ENCODE results near the gene CSF3.
"Not testable (repeated sequence)": the region's sequence is repeated elsewhere in the genome, so short reads cannot be mapped to it uniquely, and the experiment has no call there.

CSF3 gene

DNA sequence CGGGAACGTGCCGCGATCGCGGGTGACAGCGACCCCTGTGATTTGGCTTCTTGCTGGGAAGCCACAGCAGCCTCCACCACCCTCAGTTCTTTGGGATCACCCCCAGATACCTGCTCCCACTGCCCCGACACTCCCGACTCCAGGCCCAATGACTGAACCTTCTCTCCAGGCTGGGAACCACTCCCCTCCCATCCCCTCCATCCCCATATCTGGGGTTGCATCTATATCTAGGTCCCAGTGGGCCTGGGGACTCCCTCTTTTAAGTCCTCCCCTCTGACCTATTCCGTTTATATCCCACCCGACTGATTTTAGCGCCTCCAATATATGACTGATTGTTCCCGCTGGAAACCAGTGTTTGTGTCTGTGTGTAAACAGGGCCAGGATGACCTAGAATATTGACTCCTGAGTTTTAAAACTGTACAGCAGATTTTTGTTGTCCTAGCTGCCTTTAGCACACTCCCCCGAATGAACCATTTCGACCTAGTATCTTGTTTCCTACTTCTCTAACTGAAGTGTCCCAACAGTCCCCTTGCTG is 34.0 kb upstream of the CSF3 start:
- peak; percentile 64 to 73 for DNase-seq
- TF ChIP-seq POLR2A (IDR thresholded peaks at IDR 0.05; ENCODE audit: low read length) (no peak), GATA1 (IDR thresholded peaks at IDR 0.05; ENCODE audit: low read depth, low read length) (no peak)

GRCh38 chr17:39981766-39982375 is 33.4 kb upstream of the CSF3 start:
- DNase-seq = peak in 1 of 2 experiments; percentile 59

GRCh38 chr17:39988206-39988810 is 26.9 kb upstream of the CSF3 start:
- TF ChIP-seq POLR2A (IDR thresholded peaks at IDR 0.05; ENCODE audit: low read length) (no peak), GATA1 (IDR thresholded peaks at IDR 0.05; ENCODE audit: low read depth, low read length) (no peak)
- DNase-seq = no peak

More at GRCh38 chr17:39981766-39982375, 33.4 kb upstream of the CSF3 start:
- TF ChIP-seq GATA1 (IDR thresholded peaks at IDR 0.05; ENCODE audit: low read depth, low read length) = no peak

- TF ChIP-seq POLR2A (IDR thresholded peaks at IDR 0.05; ENCODE audit: low read length) (no peak), GATA1 (IDR thresholded peaks at IDR 0.05; ENCODE audit: low read depth, low read length) (no peak)
These were observed 20.8 kb upstream of the CSF3 start for GRCh38 chr17:39994448-39994847.

GRCh38 chr17:39995438-39995837 is 19.8 kb upstream of the CSF3 start:
- no peak for TF ChIP-seq POLR2A (IDR thresholded peaks at IDR 0.05; ENCODE audit: low read length)
- TF ChIP-seq GATA1 (IDR thresholded peaks at IDR 0.05; ENCODE audit: low read depth, low read length) = no peak
- no peak for DNase-seq

More at GRCh38 chr17:39994448-39994847, 20.8 kb upstream of the CSF3 start:
- no peak for DNase-seq

DNA sequence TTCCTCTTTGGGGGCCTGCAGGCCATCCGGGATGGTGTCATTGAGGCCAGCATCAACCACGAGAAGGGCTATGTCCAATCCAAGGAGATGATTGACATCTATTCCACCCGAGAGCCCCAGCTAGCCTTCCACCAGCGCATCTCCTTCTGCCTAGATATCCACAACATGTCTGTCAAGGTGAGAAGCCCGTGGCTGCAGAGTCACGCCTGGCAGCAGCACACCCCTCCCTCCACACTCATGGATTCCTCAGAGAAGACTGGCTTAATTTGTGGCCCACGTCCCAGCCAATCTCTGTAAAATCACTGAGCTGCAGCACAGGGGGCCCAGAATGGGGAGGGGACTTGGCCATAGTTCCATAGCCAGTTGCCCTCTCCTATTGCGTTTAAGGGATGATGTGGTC is 19.1 kb upstream of the CSF3 start:
- TF ChIP-seq POLR2A (IDR thresholded peaks at IDR 0.05; ENCODE audit: low read length) (no peak), GATA1 (IDR thresholded peaks at IDR 0.05; ENCODE audit: low read depth, low read length) (no peak)
- no peak for DNase-seq

DNA sequence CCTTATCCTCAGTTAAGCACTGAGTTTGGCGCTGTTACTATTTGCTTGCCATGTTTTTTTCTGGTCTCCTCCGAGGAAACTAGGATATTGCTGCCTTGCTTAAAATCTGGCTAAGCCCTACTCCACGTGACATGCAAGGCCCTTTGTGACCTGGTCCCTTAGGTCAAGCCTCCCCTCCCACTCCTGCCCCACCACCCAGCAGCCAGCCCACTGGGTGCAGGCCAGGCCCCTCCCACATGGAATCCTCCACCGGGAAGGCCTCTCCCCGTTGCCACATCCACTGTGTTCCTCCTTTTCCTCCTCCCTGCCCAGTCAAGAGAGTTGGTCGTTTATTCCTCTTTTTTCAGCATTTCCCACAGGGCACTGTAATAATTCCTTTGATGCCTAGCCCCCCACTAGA is 18.4 kb upstream of the CSF3 start:
- DNase-seq = no peak
- TF ChIP-seq GATA1 (IDR thresholded peaks at IDR 0.05; ENCODE audit: low read depth, low read length) = no peak
- TF ChIP-seq POLR2A (IDR thresholded peaks at IDR 0.05; ENCODE audit: low read length) = no peak

DNA sequence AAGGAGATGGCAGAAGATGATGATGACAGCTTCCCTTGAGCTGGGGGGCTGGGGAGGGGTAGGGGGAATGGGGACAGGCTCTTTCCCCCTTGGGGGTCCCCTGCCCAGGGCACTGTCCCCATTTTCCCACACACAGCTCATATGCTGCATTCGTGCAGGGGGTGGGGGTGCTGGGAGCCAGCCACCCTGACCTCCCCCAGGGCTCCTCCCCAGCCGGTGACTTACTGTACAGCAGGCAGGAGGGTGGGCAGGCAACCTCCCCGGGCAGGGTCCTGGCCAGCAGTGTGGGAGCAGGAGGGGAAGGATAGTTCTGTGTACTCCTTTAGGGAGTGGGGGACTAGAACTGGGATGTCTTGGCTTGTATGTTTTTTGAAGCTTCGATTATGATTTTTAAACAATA is 17.7 kb upstream of the CSF3 start:
- no peak for DNase-seq
- TF ChIP-seq POLR2A (IDR thresholded peaks at IDR 0.05; ENCODE audit: low read length) = no peak
- TF ChIP-seq GATA1 (IDR thresholded peaks at IDR 0.05; ENCODE audit: low read depth, low read length) = no peak

GRCh38 chr17:39999067-39999466 is 16.2 kb upstream of the CSF3 start:
- no peak for DNase-seq
- TF ChIP-seq GATA1 (IDR thresholded peaks at IDR 0.05; ENCODE audit: low read depth, low read length) = no peak
- TF ChIP-seq POLR2A (IDR thresholded peaks at IDR 0.05; ENCODE audit: low read length) = no peak

DNA sequence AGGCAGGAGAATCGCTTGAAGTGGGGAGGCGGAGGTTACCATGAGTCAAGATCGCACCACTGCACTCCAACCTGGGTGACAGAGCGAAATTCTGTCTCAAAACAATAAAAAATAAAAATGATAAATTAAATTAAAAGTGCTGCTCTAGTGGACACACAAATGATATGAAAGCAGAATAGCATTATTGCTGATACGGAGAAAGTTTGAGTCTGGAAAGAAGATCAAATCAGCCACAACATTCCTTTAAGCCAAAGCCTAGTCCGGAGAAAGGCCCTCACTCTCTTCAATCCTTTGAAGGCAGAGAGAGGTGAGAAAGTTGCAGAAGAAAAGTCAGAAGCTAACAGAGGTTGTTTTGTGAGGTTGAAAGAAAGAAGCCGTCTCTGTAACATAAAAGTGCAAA is 15.1 kb upstream of the CSF3 start:
- TF ChIP-seq POLR2A (IDR thresholded peaks at IDR 0.05; ENCODE audit: low read length) = no peak
- TF ChIP-seq GATA1 (IDR thresholded peaks at IDR 0.05; ENCODE audit: low read depth, low read length) = no peak

GRCh38 chr17:40001335-40001734 is 13.9 kb upstream of the CSF3 start:
- DNase-seq = not testable (repeated sequence)

More for the DNA sequence above, 15.1 kb upstream of the CSF3 start:
- no peak for DNase-seq

- TF ChIP-seq POLR2A (IDR thresholded peaks at IDR 0.05; ENCODE audit: low read length) = no peak
- TF ChIP-seq GATA1 (IDR thresholded peaks at IDR 0.05; ENCODE audit: low read depth, low read length) = no peak
- no peak for DNase-seq
These were observed 11.2 kb upstream of the CSF3 start for GRCh38 chr17:40004072-40004471.

- no peak for DNase-seq
- TF ChIP-seq POLR2A (IDR thresholded peaks at IDR 0.05; ENCODE audit: low read length) (no peak), GATA1 (IDR thresholded peaks at IDR 0.05; ENCODE audit: low read depth, low read length) (no peak)
These were observed 10.5 kb upstream of the CSF3 start for GRCh38 chr17:40004712-40005111.

DNA sequence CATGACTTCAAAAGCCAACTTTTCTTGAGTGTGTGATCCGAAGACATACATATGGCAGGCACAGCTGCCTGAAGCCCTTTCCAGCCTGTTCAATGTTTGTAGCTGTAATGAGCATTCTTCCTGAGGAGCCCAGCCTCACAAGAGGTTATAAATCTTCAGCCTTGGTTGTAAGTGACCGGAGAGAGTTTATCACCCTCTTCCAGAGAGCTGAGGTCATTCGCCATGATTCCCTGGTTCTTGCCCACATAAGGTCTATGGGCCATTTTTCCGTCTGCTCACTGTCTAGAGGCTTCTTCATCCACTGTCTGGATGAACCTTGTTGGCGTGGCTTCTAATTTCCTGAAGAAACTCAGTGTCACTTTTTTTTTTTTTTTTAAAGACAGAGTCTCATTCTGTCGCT is 9.7 kb upstream of the CSF3 start:
- TF ChIP-seq POLR2A (IDR thresholded peaks at IDR 0.05; ENCODE audit: low read length) = no peak
- TF ChIP-seq GATA1 (IDR thresholded peaks at IDR 0.05; ENCODE audit: low read depth, low read length) = no peak
- DNase-seq = no peak

DNA sequence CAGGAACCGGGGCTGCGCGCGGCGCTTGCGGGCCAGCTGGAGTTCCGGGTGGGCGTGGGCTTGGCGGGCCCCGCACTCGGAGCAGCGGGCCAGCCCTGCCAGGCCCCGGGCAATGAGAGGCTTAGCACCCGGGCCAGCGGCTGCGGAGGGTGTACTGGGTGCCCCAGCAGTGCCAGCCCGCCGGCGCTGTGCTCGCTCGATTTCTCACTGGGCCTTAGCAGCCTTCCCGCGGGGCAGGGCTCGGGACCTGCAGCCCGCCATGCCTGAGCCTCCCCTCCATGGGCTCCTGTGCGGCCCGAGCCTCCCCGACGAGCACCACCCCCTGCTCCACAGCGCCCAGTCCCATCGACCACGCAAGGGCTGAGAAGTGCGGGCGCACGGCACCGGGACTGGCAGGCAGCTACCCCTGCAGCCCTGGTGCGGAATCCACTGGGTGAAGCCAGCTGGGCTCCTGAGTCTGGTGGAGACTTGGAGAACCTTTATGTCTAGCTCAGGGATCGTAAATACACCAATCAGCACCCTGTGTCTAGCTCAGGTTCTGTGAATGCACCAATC is 4.2 kb upstream of the CSF3 start:
- DNase-seq = not testable (repeated sequence)

GRCh38 chr17:40012017-40012647 is 3.1 kb upstream of the CSF3 start:
- DNase-seq = not testable (repeated sequence)

Measured in erythroblast (primary cell).